HG03460 (cell line): ENCODE measurements around the gene ZCCHC14.
"Not testable (repeated sequence)": the region's sequence is repeated elsewhere in the genome, so short reads cannot be mapped to it uniquely, and the experiment has no call there.

Experiments
- ATAC-seq: cut with Tn5 transposase; IDR thresholded peaks from one replicate; pipeline ENCODE4 v1.9.1; 2021; ENCODE audit not compliant: unreplicated experiment

ZCCHC14 gene

DNA sequence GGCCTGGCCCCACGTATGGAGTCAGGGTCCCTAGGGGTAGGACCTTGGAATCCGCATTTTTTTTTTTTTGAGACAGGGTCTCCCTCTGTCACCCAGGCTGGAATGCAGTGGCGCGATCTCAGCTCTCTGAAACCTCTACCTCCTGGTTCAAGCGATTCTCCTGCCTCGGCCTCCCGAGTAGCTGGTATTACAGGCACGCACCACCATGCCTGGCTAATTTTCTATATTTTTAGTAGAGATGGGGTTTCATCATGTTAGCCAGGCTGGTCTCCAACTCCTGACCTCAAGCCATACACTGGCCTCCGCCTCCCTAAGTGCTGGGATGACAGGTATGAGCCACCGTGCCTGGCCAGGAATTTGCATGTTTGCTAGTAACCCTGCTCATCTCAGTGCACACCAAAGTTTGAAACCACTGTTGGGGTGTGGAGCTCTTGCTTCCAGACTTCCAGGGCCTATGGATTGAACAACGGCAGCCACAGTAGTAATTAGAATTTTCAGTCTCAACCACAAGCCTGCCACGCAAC, 5.0 kb upstream of the ZCCHC14 start:
- not testable (repeated sequence) for ATAC-seq

DNA sequence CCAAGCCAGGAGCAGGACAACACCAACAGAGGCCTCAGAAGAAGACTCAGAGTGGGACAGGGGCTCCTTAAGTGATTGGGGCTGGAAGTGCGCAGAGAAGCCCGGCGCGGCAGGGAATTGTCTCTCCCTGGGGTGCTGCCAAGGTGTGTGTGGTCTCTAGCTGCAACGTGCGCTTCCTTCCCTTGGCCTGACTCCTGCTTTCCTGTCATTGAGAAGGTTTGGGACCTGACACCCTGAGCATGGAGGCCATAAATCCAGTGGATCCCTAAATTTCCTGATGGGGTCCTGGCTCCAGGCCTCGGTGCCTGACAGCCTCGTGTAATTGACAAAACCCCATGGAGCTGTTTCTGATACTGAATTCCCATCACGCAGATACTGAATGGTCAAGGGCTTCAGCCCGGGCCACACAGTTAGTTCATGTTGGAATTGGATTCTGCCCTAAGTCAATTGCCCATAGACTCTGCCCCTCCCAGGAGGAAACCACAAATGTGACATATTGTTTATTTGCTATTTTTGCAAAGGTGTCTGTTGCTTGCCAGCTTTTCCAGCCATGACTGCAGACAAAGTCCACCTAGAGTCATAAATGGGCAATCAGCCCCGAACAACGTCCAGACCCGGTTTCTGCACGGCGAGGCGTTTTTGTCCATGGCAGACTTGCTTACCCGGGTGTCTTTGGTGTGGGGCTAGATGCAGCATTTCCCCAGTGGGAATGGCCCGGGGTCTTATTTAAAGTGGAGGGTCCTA, 4.4 kb upstream of the ZCCHC14 start:
- ATAC-seq, result not testable (repeated sequence)

DNA sequence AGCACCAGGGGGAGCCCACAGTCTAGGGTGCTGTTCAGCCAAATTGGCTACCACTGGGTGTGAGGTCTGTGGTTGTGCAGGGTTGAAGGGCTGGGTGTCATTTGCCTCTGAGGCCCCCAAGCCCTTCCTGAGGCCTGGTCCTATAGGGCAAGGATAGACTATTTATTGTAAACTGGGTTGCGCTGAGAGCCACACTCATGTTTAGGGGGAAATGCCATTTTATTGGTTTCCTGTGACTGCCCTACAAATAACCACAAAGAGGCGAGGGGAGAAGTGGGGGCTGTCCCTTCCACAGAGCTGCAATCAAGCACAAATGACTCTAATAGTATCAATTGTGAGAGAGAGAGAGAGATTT, 3.6 kb upstream of the ZCCHC14 start:
- ATAC-seq, result no peak

DNA sequence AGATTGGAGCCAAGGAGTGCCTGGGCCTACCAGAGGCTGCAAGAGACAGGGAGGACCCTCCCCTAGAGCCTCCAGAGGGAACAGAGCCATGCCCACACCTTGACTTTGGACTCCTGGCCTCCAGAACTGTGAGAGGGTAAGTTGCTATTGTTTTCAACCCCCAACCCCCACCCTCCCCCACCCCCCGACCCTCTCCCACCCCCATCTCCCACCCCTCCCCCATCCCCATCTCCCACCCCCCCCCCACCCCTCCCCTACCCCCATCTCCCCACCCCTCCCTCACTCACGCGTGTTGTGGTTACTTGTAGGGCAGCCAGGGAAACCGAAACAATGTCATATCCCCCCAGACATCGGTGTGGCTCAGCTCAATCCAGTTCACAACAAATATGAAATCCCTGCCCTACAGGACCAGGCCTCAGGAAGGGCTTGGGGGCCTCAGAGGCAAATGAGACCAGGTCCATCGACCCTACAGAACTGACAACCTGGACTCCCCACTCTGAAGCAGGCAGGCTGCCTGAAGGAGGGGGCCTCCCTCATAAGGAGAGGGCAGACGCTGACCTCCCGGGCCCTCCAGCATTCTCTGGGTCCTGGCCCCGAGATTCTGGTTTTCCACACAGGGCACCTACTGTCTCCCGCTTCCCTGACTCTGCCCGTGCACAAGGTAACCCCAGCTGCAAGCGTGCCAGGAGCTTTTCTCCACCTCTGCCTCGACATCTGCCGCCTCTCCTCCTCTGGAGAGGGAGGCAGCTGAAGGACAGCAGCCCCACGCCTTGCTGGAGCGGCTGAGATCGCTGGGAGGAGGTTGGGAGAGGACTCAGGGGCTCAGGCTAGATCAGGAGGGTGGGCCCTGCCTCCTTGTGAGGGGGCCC, 3.0 kb upstream of the ZCCHC14 start:
- no peak for ATAC-seq

- ATAC-seq, result no peak
Observed at GRCh38 chr16:87493608-87494280, 920 bp upstream of the ZCCHC14 start.

GRCh38 chr16:87492291-87492630, 563 bp downstream of the ZCCHC14 start:
- ATAC-seq, result no peak

- no peak for ATAC-seq
Observed at GRCh38 chr16:87491522-87492290, 1.1 kb downstream of the ZCCHC14 start.

DNA sequence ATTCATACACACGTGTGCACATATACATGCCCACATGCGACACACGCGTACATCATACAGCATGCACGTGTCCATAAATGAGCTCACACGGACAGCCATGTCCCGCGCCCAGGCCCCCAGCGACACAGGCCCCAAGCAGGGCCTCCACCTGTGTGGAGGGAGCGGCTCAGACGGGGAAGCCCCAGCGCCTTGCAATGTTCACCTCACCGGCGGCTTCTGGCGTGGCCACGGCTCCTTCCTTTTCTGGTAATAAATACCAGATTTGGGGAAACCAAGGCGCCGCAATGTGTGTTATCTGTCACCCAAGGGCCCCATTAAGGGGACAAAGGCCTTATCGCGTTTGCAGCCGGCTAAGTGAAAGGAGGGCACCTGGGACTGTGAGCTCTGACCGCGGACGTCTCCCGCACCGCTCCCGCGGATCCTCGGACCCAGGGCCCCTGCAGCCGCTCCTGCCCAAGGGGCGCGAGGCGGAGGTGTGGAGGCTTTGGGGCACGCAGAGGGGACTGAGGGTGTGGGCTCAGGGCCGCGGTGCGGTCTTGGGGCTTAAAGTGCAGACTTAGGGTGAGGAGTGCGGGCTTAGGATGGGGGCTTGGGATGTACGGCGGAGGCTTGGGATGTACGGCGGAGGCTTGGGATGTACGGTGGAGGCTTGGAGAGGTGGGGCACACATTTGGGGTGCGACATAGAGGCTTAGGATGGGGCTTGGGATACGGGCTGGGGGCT, 1.9 kb downstream of the ZCCHC14 start:
- ATAC-seq, result not testable (repeated sequence)

DNA sequence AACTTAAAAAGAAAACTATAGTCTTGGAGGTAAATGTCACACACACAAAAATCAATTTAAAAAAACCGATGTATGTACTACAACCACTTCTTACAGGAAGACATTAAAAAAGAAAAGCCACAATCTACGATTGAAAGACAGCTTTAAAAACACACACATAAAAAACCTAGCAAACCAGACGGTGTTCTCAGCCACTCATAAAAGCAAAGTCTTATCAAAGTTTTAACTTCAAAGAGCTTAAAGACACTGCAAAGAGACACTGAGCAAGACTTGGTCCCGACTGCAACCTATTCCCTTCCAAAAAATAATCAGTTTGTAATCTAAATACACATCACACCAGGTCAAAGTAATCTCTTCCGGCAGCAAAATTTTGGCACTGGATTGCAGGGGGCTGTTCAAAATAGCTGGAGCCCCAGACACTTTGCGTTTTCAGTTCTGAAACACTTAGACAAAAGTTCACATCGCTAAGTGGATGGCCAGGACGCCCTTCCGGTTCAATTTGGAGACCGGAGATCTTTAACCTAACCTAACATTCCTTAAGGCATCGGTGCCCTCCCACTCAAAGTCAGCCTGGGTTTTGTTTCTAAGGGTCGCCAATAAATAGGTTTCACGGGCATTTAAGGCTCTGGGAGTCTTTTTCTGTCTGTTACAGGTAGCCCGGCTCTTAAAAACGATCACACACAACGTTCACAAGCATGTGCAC, 2.6 kb downstream of the ZCCHC14 start:
- ATAC-seq, result no peak

DNA sequence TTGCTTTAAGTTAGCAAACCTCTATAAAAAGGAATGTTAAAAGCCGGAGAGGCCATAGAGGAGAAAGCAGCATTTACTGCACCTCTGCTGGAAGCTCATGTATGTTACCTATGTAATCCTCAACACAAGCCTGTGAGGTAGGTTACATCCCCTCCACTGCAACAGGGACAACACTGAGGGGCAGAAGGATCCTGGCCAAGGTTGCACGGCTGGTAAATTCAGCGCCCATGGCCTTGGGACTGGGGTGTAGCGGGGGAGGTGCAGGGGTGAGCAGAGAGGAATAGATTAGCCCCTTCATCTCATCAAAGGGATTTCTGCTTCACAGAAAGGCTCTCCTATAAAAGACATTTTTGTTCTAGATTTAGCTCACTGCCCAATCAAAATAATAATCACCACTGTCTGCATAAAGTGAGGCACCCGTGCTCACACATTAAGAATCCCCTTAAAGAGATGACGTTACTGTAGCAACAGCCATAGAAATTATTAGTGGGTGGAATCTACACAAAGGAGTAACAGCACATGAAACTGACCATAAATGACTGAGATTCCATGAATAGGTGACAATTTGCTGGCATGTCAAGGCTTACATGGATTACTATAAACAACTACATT, 3.3 kb downstream of the ZCCHC14 start:
- no peak for ATAC-seq

GRCh38 chr16:87488960-87489359, 3.9 kb downstream of the ZCCHC14 start:
- ATAC-seq, result not testable (repeated sequence)

- no peak for ATAC-seq
Observed at GRCh38 chr16:87487361-87487924, 5.4 kb downstream of the ZCCHC14 start.

- ATAC-seq, result no peak
Observed at GRCh38 chr16:87486713-87487247, 6.0 kb downstream of the ZCCHC14 start.

DNA sequence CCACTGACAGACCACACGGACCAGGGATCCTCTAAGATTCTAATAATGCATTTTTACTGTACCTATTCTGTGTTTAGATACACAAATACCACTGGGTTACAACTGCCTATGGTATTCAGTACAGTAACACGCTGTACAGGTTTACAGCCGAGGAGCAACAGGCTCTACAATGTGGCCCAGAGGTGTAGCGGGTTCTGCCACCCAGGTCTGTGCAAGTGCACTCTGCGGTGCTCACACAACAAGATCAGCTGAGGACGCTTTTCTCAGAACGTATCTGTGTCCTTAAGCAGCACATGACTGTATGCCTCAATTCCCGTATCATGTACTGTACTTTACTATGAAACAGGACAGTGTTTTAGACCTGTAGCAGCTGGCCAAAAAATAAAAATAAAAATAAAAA, 6.5 kb downstream of the ZCCHC14 start:
- ATAC-seq, result no peak

GRCh38 chr16:87485792-87486191, 7.0 kb downstream of the ZCCHC14 start:
- not testable (repeated sequence) for ATAC-seq

GRCh38 chr16:87484487-87485331, 8.1 kb downstream of the ZCCHC14 start:
- no peak for ATAC-seq

DNA sequence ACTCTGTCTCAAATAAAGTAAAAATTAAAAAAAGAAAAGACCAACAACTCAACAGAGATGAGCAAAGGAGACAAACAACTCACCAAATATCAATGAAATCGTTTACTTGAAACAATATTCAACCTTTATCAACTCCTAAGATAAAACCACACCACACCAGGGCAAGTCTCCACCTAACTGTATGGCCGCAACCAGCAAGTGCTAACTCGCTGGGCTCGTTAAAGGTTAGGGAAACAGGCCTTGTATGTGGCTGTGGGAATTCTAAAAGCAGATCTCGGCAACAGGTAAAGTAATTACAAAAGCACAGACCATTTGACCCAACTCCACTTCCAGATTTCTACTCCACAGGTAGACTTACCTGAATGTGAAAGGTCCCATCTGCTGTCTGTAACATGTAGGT, 9.3 kb downstream of the ZCCHC14 start:
- ATAC-seq, result no peak

DNA sequence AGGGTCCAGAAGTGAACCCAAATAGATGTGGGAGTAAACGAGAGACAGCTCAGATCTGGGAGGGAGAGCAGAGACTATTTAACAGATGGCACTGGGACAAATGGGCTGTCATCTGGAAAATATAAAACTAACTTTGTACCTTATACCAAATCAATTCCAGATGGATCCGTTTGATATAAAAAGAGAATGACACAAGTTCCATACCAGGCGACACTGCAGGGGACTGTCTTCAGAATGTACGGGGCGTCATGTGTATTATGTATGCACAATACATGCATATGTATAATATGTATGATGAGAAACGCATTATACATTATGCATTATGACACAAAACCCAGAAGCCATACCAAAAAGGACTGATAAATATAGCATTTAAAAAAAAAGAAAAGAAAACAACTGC, 10.2 kb downstream of the ZCCHC14 start:
- not testable (repeated sequence) for ATAC-seq
